GM23248 (cell line): ENCODE data around the gene F2RL3. TPM values are rescaled to one million over a fixed set of nuclear protein-coding genes. Genes with fewer than 3 reads are reported as not detected.

Experiments used
- DNase-seq: peaks from one replicate; pipeline ENCODE4 v3.0.0-alpha.2; 2015
- H2AFZ ChIP-seq: fragments of 200-600 bp; sonication (generic); 2 replicates; pipeline ENCODE4 v1.6.1; 2016; ENCODE audit warnings: antibody characterized with exemption
- H3F3A ChIP-seq: fragments of 200-600 bp; sonication (generic); 2 replicates; pipeline ENCODE4 v1.6.1; 2016; ENCODE audit warnings: mild to moderate bottlenecking, antibody characterized with exemption, mixed run types; ENCODE audit not compliant: insufficient read depth
- H3K27ac ChIP-seq: fragments of 200-600 bp; sonication (generic); 2 replicates; pipeline ENCODE4 v1.5.1; 2016; ENCODE audit warnings: mild to moderate bottlenecking
- H3K27me3 ChIP-seq: fragments of 200-600 bp; sonication (generic); replicated peaks from 2 replicates; pipeline ENCODE4 v1.6.1; 2016; ENCODE audit warnings: mild to moderate bottlenecking; ENCODE audit not compliant: insufficient read depth
- H3K36me3 ChIP-seq: fragments of 200-600 bp; sonication (generic); 2 replicates; pipeline ENCODE4 v1.6.1; 2016; ENCODE audit warnings: low read depth, mild to moderate bottlenecking
- H3K4me1 ChIP-seq: fragments of 200-600 bp; sonication (generic); 2 replicates; pipeline ENCODE4 v1.6.1; 2016; ENCODE audit warnings: mild to moderate bottlenecking; ENCODE audit not compliant: insufficient read depth
- H3K4me2 ChIP-seq: fragments of 200-600 bp; sonication (generic); one replicate; pipeline ENCODE4 v1.6.1; 2016; ENCODE audit warnings: mild to moderate bottlenecking; ENCODE audit not compliant: unreplicated experiment
- H3K4me3 ChIP-seq: fragments of 200-600 bp; sonication (generic); 2 replicates; pipeline ENCODE4 v1.5.1; 2016; ENCODE audit warnings: mild to moderate bottlenecking
- H3K79me2 ChIP-seq: fragments of 200-600 bp; sonication (generic); 2 replicates; pipeline ENCODE4 v1.6.1; 2016; ENCODE audit warnings: mild to moderate bottlenecking; ENCODE audit not compliant: insufficient read depth
- H3K9ac ChIP-seq: fragments of 200-600 bp; sonication (generic); 2 replicates; pipeline ENCODE4 v1.6.1; 2016; ENCODE audit warnings: mild to moderate bottlenecking
- H3K9me2 ChIP-seq: fragments of 200-600 bp; sonication (generic); 2 replicates; pipeline ENCODE4 v1.6.1; 2016; ENCODE audit warnings: mixed run types, mild to moderate bottlenecking, moderate library complexity; ENCODE audit not compliant: insufficient read depth
- H3K9me3 ChIP-seq: fragments of 200-600 bp; sonication (generic); one replicate; pipeline ENCODE4 v1.6.1; 2017; ENCODE audit warnings: low read depth
- H4K20me1 ChIP-seq: fragments of 200-600 bp; sonication (generic); 2 replicates; pipeline ENCODE4 v1.6.0; 2016; ENCODE audit not compliant: insufficient read depth
- EZH2 ChIP-seq: fragments of 200-600 bp; sonication (generic); IDR thresholded peaks from 2 replicates; pipeline ENCODE4 v1.6.1; 2018; ENCODE audit warnings: antibody characterized with exemption, mild to moderate bottlenecking; ENCODE audit not compliant: insufficient read depth, poor library complexity, severe bottlenecking
- EZH2phosphoT487 ChIP-seq: fragments of 200-600 bp; sonication (generic); IDR thresholded peaks from 2 replicates; pipeline ENCODE4 v1.6.1; 2018; ENCODE audit warnings: antibody characterized with exemption, moderate library complexity, mild to moderate bottlenecking, low read depth; ENCODE audit not compliant: insufficient read depth
- WGBS, 2 experiments: methylation state at CpG; one replicate each; pipeline ENCODE4 v1.1.6; 2015 to 2017; ENCODE audit warnings: low lambda C conversion rate in 2 of 2, low coverage in 1 of 2; ENCODE audit errors: missing lambda C conversion rate in 2 of 2; 5-methylcytosine and 5-hydroxymethylcytosine counted together
- in situ Hi-C: fragments of 300-500 bp; cut with MboI; formaldehyde crosslinking; loops from 2 replicates; pipeline ENCODE4 v1.15.0; 2020
- polyA plus RNA-seq: library from polyadenylated mRNA; unstranded; fragments of >200 nt; fragmentation: Nextera tagmentation; extraction: Ambion mirVana; gene quantifications from 2 replicates; pipeline ENCODE4 v1.2.1, GENCODE V29; 2016
- total RNA-seq: library from RNA; depleted of rRNA; stranded (reverse); fragments of >200 nt; shearing (Covaris generic); gene quantifications from 2 replicates; pipeline ENCODE4 v1.2.3, GENCODE V29; 2014

Gene F2RL3
- total and polyA plus RNA-seq, 2 experiments from 2014 or later, result not detected

GRCh38 chr19:16849168-16849567 lies 39.6 kb upstream of the F2RL3 start:
- TF ChIP-seq EZH2phosphoT487 (no peak), EZH2 (no peak)
- WGBS, 2 experiments, result 50 to 54% methylated on average over 1 of the region's 1 CpG
- H4K20me1 ChIP-seq, result no peaks in the 10 kb centered on the region

GRCh38 chr19:16850133-16850532 lies 38.7 kb upstream of the F2RL3 start:
- Histone ChIP-seq H2AFZ (no peak overlapping the region), H3F3A (peaks cover 19% of the 10 kb centered on the region; the same call in 1 of the 2 replicates), H3K79me2 (no peaks in the 10 kb centered on the region), H3K4me1 (peaks cover 22% of the 10 kb centered on the region), H3K9ac (no peak overlapping the region), H3K4me2 (peak overlapping the region; percentile 21), H3K36me3 (peaks cover 28% of the 10 kb centered on the region; the same call in 1 of the 2 replicates), H4K20me1 (no peaks in the 10 kb centered on the region), H3K4me3 (no peak overlapping the region), H3K9me2 (no peaks in the 10 kb centered on the region), H3K9me3 (no peaks in the 10 kb centered on the region), H3K27ac (0 out of 2 replicates have a peak overlapping the region, but pooled peaks have one; percentile 13), H3K27me3 (no peaks in the 10 kb centered on the region)
- in situ Hi-C loops, result no loop called here
- WGBS, 2 experiments, result 79 to 80% methylated on average over 4 of the region's 4 CpGs
- DNase-seq, result peak; percentile 68
- no peak for TF ChIP-seq EZH2phosphoT487
- TF ChIP-seq EZH2, result no peak

More at GRCh38 chr19:16849168-16849567, 39.6 kb upstream of the F2RL3 start:
- peaks cover 22% of the 10 kb centered on the region for H3K4me1 ChIP-seq
- DNase-seq, result peak; percentile 73
- H3K36me3 ChIP-seq, result peaks cover 21% of the 10 kb centered on the region; the same call in 1 of the 2 replicates
- no peak overlapping the region for H2AFZ ChIP-seq
- in situ Hi-C loops, result no loop called here
- H3K9me3 ChIP-seq, result no peaks in the 10 kb centered on the region
- H3K27me3 ChIP-seq, result no peaks in the 10 kb centered on the region
- H3K79me2 ChIP-seq, result no peaks in the 10 kb centered on the region
- peak overlapping the region; percentile 14 for H3K4me2 ChIP-seq
- H3K27ac ChIP-seq, result peak overlapping the region; percentile 16; the same call in 1 of the 2 replicates
- H3K4me3 ChIP-seq, result no peak overlapping the region
- no peak overlapping the region for H3K9ac ChIP-seq
- H3K9me2 ChIP-seq, result no peaks in the 10 kb centered on the region
- H3F3A ChIP-seq, result peaks cover 19% of the 10 kb centered on the region; the same call in 1 of the 2 replicates

DNA sequence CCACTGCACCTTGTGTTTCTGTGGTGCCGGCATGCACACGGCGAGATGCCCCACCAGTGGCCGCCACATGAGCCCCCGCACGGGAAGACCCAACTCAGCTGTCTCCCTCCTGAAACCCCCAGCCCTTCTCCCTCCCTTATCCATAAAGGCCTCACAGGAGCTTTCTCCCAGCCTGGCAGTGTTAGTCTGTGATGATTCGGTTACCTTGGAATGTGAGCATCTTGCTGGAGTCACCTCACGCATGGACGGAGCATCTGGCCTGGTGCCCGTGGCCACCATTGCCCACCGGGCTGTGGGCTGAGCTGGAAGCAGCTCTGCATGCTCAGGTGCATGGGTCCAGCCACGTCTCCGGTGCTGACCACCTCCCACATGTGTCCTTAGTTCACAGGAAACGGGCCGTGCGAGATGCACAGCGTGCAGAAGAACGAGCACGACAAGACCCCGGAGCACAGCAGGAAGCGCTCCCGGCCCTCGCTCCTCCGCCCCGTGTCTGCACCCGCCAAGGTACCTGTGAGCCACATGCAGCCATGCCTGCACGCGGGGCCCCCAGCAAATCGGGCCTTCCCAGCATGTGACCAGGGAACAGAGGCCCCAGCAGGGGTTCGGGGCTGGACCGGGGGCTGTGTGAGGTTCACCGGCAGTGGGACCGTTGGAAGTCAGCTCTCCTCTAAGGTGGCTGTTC lies 37.6 kb upstream of the F2RL3 start:
- Histone ChIP-seq H3K9me2 (no peaks in the 10 kb centered on the region), H3K9ac (no peak overlapping the region), H3K79me2 (no peaks in the 10 kb centered on the region), H3K9me3 (no peaks in the 10 kb centered on the region), H3K4me3 (no peak overlapping the region), H3K4me2 (no peak overlapping the region), H3K27me3 (no peaks in the 10 kb centered on the region), H2AFZ (no peak overlapping the region), H3F3A (peaks cover 19% of the 10 kb centered on the region; the same call in 1 of the 2 replicates), H4K20me1 (no peaks in the 10 kb centered on the region), H3K4me1 (peaks cover 22% of the 10 kb centered on the region), H3K27ac (no peak overlapping the region), H3K36me3 (peaks cover 28% of the 10 kb centered on the region; the same call in 1 of the 2 replicates)
- WGBS, 2 experiments, result 86% methylated on average over 32 to 33 of the region's 33 CpGs
- TF ChIP-seq EZH2 (no peak), EZH2phosphoT487 (no peak)
- peak; percentile 47 for DNase-seq
- in situ Hi-C loops, result no loop called here

DNA sequence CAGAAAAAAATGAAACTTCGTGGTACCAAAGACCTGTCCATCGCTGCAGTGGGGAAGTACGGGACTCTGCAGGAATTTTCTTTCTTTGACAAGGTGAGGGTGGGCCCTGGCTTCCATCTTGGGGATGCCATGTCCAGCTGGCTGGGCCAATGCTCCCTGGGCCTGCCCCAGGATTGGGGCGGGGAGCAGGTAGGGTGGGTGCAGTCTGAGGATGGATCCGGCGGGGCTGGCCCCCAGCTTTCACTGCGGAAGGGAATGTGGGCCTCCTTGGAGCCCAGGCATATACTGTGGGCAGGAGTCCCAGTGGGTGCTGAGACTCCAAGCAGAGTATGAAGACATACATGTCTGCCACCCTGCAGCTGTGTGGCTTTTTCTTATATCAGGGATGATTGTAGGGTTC lies 35.7 kb upstream of the F2RL3 start:
- no peak overlapping the region for H3K9ac ChIP-seq
- no peak overlapping the region for H3K4me2 ChIP-seq
- H3K27me3 ChIP-seq, result no peaks in the 10 kb centered on the region
- TF ChIP-seq EZH2phosphoT487, result no peak
- TF ChIP-seq EZH2, result no peak
- no peak overlapping the region for H3K27ac ChIP-seq
- H3K4me3 ChIP-seq, result no peak overlapping the region
- no peaks in the 10 kb centered on the region for H3K9me2 ChIP-seq
- no peaks in the 10 kb centered on the region for H4K20me1 ChIP-seq
- no peaks in the 10 kb centered on the region for H3K9me3 ChIP-seq
- peaks cover 23% of the 10 kb centered on the region; the same call in 1 of the 2 replicates for H3K36me3 ChIP-seq
- in situ Hi-C loops, result no loop called here
- H3K4me1 ChIP-seq, result peaks cover 22% of the 10 kb centered on the region
- H3F3A ChIP-seq, result peaks cover 19% of the 10 kb centered on the region; the same call in 1 of the 2 replicates
- no peak overlapping the region for H2AFZ ChIP-seq
- no peak for DNase-seq
- 87 to 92% methylated on average over 6 to 7 of the region's 7 CpGs for WGBS, 2 experiments
- no peaks in the 10 kb centered on the region for H3K79me2 ChIP-seq
